GM18511 (cell line): ENCODE results near the gene HPD.
"Not testable (repeated sequence)": the region's sequence is repeated elsewhere in the genome, so short reads cannot be mapped to it uniquely, and the experiment has no call there.

Experiments used
- ATAC-seq: cut with Tn5 transposase; IDR thresholded peaks from one replicate; pipeline ENCODE4 v1.9.1; 2021; ENCODE audit warnings: mild to moderate bottlenecking, moderate library complexity; ENCODE audit not compliant: unreplicated experiment

The HPD gene

GRCh38 chr12:121800694-121801594 is 57.7 kb downstream of the HPD start:
- ATAC-seq, result no peak

DNA sequence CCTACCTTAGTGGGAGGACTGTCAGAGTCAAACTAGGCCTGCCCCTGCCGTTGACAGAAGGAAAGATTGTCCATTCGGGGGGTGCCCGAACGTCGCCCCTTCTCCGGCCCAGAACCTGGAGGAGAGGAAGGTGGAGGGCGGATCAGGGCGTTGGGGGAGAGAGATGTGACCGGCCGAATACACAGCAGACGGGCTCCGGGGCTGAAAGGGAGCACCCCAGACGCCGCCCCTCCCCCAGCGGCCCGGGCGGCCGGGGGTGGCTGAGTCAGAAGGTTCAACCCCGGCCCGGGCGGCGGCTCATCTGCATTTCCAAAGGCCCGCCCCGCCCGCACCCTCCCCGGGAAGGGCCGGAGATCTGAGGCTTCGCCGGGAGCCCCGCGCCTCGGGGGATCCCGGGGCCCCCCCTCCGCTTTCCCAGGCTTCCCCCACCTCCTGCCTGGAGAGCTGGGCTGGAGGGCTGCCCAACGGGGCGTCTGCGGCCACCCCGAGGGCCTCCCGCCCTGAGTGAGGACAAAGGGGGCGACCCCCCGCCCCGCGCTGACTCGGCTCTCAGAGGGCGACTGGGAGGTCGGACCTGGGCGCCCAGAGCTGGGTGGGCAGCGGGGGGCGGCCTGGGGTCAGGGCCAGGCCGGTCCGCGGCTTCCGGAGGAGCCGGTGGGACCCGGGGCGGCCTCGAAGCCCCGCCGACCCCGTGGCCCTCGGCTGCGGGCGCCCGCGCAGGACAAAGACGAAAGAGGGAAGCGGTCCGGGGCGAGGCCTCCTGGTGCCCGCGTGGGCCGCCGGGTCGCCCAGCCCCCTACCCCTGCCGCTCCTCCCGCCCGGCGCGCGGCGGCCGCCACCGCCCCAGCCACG is 58.6 kb downstream of the HPD start:
- peak; percentile 31 for ATAC-seq

- peak; percentile 8 for ATAC-seq
Measured at GRCh38 chr12:121799156-121799841, 59.4 kb downstream of the HPD start.

- ATAC-seq, result no peak
Measured at GRCh38 chr12:121798787-121799155, 59.9 kb downstream of the HPD start.

DNA sequence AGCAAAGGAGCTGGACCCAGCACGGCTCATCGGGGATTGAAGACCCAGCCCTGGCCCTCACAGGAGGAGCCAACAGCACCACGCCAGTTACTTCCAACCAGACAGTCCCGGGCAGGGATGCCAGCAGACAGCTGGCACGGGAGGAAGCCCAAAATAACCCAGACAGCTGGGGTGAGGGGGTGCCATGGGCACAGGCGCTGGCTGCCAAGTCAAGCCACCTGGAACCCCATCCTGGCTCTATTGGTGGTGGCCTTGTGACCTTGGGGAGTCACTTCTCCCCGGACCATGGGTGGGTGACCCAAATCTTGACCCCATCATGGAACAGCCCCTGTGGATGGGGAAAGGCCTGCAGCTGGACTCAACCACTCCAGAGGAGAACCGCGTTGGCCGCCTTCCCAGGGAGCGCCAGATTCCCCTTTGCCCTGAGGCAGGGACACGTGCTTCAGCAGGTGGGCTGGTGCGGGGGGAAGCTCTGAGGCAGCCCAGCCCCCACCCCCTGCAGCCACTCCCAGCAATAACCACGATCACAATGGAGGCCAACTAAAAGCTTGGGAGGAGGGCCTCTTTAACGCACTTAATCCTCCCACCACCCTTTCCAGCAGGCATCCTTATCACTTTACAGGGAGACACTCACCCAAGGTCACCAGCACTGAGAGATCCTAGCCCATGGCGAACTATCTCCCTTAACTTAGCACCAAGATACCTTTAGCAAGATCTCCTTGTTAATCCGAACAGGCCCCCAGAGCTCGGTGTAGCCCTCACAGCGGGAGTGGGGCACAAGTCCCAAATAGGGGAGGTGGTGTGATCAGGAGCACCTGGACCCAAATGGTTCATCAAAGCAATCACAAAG is 60.5 kb downstream of the HPD start:
- no peak for ATAC-seq

DNA sequence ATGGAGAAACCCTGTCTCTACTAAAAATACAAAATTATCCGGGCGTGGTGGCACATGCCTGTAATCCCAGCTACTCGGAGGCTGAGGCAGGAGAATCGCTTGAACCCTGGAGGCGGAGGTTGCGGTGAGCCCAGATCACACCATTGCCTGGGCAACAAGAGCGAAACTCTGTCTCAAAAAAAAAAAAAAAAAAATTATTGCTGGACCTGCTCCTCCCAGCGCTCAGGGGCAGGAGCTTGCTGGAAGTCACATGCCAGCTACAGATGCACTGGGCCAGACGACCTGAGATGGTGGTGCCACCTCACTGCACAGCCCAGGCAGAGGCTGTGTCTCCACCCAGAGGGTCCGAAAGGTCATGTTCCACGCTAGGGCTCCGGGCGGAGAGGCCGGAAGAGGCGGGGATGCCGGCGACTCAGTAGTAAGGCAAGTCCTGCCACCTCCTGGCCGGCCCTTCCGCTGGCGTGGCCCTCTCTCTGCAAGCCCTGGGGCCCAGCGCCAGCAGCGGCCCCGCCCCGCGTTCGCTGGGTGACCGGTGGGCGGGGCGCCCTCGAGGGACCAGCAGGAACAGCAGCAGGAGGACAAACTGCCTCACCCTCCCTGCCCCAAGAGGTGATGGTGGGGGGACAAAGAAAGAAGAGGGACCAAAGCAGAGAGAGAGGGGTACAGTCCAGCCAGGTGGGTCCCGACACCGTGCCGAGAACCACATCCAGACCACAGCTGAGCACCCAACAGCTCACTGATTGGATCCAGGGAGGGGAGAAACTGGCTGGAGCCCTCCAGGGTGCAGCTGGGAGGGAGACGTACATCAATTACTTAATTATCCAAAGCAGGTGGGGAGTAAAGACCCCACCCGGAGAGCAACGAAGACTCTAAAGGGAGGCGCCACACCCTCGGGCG is 61.6 kb downstream of the HPD start:
- no peak for ATAC-seq

DNA sequence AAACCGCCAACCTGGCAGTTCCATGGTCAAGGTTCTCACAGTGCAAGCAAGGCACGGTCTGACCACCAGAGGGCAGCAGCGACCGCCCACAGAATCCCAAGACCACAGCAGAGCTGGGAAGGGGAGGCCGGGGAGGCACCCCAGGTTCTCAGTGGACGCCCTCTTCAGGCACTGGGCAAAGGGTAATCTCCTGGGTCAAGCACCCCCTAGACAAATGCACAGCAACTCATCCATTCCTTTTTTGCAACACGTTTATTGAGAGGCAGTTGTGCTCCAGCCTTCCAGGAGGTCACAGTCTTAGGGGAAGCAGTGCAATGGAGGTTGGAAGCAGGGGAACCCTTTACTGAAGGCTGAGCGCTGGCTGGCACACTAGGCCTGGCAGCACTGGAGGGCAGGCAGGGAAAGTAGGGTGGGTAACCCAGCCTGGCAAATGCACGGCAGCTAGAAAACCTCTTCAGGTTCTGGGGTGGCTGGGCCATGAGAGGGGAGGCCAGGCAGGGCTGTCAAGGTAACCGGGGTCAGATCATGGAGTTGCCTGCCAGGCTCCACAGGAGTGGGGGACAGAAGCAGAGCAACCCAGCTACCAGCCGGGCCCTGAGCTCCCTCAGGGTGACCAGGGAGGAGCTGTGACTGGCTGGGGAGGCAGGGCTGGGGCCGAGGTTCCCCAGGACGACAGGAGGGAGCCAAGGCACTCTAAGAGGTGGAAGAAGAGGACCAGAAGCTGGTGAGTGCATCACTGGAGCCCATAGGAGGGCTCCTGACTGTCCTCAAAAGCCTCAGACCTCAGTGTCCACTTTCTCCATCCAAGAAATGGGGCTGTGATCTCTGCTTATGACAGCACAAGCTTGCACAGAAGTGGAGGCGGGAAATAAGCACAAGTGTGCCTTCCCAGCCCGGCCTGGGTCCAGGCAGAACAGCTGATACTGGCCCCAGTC is 63.4 kb downstream of the HPD start:
- no peak for ATAC-seq

DNA sequence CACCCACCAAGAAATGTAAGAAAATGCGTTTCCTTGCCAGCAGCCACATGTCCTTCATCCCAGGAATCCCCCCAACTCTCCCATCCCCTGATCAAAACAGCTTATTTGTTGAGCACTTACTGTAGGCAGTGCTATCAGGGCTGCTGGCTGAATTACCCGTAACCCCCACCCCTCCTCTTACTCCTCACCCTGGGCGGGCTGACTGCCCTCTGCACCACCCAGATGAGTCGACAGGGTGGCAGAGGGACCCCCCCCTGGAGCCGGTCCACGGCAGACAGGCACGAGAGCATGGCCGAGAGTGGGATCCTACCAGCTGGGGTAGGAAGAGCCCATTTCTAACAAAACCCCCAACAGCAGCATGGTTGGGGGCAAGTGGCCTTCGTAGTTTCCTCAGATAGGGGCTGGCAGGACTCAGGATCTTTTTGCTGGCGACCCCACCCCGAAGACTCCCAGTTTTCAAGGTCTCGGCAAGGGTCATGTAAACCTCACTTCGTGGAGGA is 64.1 kb downstream of the HPD start:
- peak; percentile 6 for ATAC-seq

GRCh38 chr12:121793838-121794533 is 64.7 kb downstream of the HPD start:
- ATAC-seq, result peak; percentile 53

- ATAC-seq, result peak; percentile 18
Measured at GRCh38 chr12:121793440-121793837, 65.2 kb downstream of the HPD start, which contains the start of gene RHOF. RHOF (minus strand) TSS chr12:121793688; CDS start chr12:121793633, 55 bp downstream.

DNA sequence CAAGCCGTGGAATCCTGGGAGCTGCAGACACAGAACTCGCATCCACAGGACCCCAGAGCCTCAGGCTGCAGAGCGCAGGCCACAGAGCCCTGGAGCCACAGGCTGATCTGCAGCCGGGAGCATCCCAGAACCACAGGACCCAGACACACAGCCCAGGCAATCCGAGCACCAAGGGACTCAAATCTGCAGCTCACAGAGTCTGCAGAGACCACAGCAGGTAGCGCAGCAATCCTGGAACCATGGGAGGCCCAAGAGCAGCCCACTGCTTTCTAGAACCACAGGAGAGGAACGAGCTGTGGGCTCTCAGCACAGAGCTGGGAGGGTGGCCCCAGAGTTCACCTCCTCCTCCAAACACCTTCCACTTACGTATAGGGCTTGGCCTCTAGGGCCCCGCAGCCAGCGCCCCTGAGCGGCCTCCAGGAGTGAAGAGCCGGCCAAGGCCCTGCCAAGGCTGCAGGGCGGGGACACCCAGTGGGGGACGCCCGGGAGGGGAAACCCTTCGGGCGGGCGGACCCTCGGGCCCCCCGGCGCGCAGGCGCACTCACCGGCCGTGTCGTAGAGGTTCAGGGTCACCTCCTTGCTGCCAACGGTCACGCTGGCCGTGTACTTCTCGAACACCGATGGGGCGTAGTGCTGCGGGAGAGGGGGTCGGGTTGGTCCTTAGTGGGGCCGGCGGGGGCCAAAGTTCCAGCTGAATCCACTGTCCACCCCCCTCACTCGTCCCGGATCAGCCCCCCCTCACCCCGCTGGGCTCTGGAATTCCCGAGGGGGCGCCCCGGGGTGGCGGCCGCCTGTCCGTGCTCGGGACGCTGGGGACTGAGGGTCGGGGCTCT is 65.8 kb downstream of the HPD start:
- no peak for ATAC-seq

DNA sequence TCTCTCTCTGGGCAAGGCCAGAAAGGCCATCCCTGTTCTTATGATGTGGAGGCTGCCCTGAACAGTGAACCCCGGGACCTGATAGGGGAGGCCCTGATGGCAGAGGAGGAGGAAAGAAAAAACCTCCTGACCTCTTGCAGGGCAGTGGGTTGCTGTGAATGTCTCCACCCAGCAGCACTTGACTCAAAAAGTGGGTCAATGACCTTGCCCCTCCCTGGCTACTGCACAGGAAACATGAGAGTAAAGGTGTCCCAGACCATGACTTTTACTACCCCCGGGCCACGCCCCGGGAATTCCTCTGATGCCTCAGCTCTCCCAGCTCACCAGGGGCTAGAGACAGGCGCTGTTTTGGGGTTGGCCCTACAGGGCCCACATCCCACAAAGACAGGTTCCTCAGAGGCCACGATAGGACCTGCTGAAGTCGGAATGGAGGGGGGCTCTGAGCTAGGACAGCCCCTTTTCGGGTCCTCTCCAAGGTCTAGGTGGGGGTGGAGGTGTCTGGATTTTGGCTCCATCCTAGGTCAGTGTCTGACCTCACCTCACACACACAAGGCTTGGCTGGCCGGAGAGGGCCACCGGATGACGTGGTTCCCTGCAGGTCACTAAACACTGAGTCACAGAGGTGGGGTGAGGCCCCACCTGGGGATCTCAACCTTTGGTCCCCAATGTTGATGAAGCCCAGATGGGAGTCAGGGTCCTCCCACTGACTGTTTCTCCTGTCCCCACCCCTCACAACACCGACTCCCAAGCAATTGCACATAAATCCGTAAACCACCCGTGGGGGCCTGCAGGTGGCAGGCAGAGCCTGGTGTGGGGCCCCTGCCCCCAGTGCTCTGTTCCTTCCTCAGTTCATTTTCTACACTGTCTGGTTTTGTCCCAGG is 66.7 kb downstream of the HPD start:
- ATAC-seq, result no peak

- ATAC-seq, result not testable (repeated sequence)
Measured at GRCh38 chr12:121790785-121791184, 67.9 kb downstream of the HPD start.

DNA sequence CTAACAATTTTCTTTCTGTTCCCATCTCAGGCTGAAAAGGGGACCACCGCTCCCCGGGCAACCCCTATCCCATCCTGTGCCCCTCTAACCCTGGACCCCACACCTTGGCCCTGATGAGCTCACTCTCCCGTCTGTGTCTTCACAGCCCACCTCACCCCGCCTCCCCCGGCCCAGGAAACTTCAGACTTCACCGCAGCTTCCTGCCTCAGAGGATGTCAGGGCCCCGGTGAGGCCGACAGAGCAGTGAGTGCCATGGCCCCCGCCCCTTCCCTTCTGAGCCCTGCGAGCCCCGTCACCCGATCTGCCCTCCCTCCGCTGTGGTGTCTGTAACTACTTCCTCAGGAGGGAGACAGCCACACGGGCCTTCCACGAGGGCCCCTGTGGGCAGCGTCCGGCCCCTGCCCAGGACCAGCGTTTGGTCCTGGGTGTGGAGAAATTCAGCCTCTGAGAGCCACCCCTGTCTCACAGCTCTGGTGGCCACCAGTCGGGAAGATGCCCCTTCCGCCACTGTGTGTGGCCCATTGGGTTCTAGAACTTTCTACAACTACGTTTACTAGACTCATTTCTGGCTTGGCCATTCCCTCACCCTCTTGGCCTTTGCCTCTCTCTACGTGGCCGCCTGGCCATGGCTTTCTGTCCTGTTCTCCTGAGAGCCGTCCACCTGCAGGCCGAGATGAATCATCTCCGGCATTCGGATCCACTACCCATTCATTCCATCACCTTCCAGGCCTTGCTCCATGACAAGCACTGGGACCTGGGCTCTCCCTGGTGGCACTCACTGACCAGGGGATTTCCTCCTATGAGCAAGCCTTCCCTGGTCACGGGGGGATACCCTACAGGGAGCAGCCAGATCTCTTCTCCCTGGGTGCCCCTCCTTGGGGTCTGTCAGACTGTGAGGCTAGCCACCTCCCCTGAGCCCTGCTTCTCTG is 68.6 kb downstream of the HPD start:
- peak; percentile 54 for ATAC-seq
